OCI-LY7 (cell line): ENCODE results near the gene PCNX1.

ENCODE experiments used
- EZH2phosphoT487 ChIP-seq: fragments of 200-600 bp; sonication (generic); IDR thresholded peaks from 2 replicates; pipeline ENCODE4 v1.6.1; 2018; ENCODE audit warnings: low read depth, borderline replicate concordance, mild to moderate bottlenecking, mixed run types, antibody characterized with exemption, low read length, moderate library complexity, mixed read lengths
- TF ChIP-seq, protein P1 (sequence below): fragments of 200-600 bp; sonication (generic); conservative IDR thresholded peaks from 2 replicates; pipeline ENCODE4 v1.5.1; 2014; ENCODE audit warnings: mild to moderate bottlenecking, antibody characterized with exemption, low read length, moderate library complexity, mixed read lengths

DNA sequence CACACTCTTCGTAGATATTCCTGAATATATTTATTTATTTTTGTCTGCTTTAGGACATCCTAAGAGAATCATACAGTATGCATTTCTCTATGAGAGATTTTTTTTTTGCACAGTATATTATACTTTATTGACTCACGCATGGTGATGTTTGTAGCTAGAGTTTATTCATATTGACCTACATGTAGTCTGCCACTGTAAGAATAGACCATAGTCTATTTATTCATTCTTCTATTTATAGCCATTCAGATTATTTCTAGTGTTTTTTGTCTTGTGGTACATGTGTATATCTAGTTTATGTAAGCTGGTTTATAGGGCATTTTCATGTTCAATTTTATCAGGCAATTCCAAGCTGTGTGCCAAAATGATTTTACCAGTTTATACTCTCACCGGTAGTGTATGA lies 45.2 kb downstream of the PCNX1 start:
- TF ChIP-seq, protein P1, sequence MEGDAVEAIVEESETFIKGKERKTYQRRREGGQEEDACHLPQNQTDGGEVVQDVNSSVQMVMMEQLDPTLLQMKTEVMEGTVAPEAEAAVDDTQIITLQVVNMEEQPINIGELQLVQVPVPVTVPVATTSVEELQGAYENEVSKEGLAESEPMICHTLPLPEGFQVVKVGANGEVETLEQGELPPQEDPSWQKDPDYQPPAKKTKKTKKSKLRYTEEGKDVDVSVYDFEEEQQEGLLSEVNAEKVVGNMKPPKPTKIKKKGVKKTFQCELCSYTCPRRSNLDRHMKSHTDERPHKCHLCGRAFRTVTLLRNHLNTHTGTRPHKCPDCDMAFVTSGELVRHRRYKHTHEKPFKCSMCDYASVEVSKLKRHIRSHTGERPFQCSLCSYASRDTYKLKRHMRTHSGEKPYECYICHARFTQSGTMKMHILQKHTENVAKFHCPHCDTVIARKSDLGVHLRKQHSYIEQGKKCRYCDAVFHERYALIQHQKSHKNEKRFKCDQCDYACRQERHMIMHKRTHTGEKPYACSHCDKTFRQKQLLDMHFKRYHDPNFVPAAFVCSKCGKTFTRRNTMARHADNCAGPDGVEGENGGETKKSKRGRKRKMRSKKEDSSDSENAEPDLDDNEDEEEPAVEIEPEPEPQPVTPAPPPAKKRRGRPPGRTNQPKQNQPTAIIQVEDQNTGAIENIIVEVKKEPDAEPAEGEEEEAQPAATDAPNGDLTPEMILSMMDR: no peak
- TF ChIP-seq EZH2phosphoT487: no peak
